H1 (cell line): ENCODE results near the gene TTC3. TPM values are rescaled to one million over a fixed set of nuclear protein-coding genes. Genes with fewer than 3 reads are reported as not detected.

Source experiments
- CTCF ChIA-PET: fragments of 300-600 bp; sonication (Branson Sonifier 250); formaldehyde crosslinking; loops from one replicate; lab custom pipeline; 2021; ENCODE audit not compliant: partially characterized antibody; lab: Charles Lee
- POLR2A ChIA-PET: fragments of 300-600 bp; sonication (Branson Sonifier 250); formaldehyde crosslinking; loops from one replicate; lab custom pipeline; 2021; ENCODE audit warnings: inconsistent platforms; ENCODE audit not compliant: partially characterized antibody; lab: Charles Lee
- DNase-seq, 2 experiments: peaks; one replicate each; pipeline versions ENCODE4 v3.0.0 to v3.0.0-alpha.2; 2010 to 2022; ENCODE audit warnings: low spot score in 2 of 2, low read depth in 1 of 2, mixed read lengths in 1 of 2
- FAIRE-seq: peaks from 2 replicates; lab custom pipeline; 2011; peaks lifted over from hg19 to GRCh38; lab: Jason Lieb, UNC
- H2AFZ ChIP-seq: 2 replicates; pipeline ENCODE4 v1.8.1; 2012; ENCODE audit warnings: low read length, inconsistent platforms
- H2AK5ac ChIP-seq: 2 replicates; pipeline ENCODE4 v1.6.1; 2013; ENCODE audit warnings: low read depth, low read length
- H2BK120ac ChIP-seq: replicated peaks from 2 replicates; pipeline ENCODE3; 2013; ENCODE audit warnings: low read depth, low read length, inconsistent platforms
- H2BK12ac ChIP-seq: 2 replicates; pipeline ENCODE4 v1.6.1; 2013; ENCODE audit warnings: low read depth, low read length
- H2BK15ac ChIP-seq: 2 replicates; pipeline ENCODE4 v1.6.1; 2013; ENCODE audit warnings: low read length
- H2BK20ac ChIP-seq: 2 replicates; pipeline ENCODE4 v1.6.1; 2013; ENCODE audit warnings: low read length
- H2BK5ac ChIP-seq: 2 replicates; pipeline ENCODE4 v1.6.1; 2013; ENCODE audit warnings: low read depth, low read length
- H3K14ac ChIP-seq: 2 replicates; pipeline ENCODE4 v1.6.1; 2013; ENCODE audit warnings: inconsistent platforms; ENCODE audit not compliant: insufficient read length
- H3K18ac ChIP-seq: 2 replicates; pipeline ENCODE4 v1.6.1; 2013; ENCODE audit warnings: low read length; ENCODE audit errors: extremely low read depth
- H3K23ac ChIP-seq: 2 replicates; pipeline ENCODE4 v1.6.1; 2013; ENCODE audit warnings: inconsistent platforms; ENCODE audit not compliant: insufficient read length
- H3K23me2 ChIP-seq: 2 replicates; pipeline ENCODE4 v1.6.1; 2013; ENCODE audit warnings: low read depth, low read length
- H3K27ac ChIP-seq: 2 replicates; pipeline ENCODE4 v1.6.1; 2011; ENCODE audit warnings: low read depth, low read length, inconsistent platforms
- H3K27me3 ChIP-seq, 4 experiments: replicated peaks in 1 of 4; 1 replicate in 1 of 4; 2 replicates in 3 of 4; pipeline versions ENCODE4 v1.6.1 to v1.8.1; 2011 to 2013; ENCODE audit warnings: low read length in 3 of 4, mild to moderate bottlenecking in 3 of 4, inconsistent platforms in 2 of 4, mixed read lengths in 2 of 4, moderate library complexity in 1 of 4; ENCODE audit not compliant: control insufficient read depth in 3 of 4, insufficient read depth in 3 of 4; ENCODE audit errors: extremely low read depth in 1 of 4
- H3K36me3 ChIP-seq, 4 experiments: 2 replicates each; pipeline versions ENCODE4 v1.6.1 to v1.8.1; 2011 to 2013; ENCODE audit warnings: mild to moderate bottlenecking in 4 of 4, low read length in 3 of 4, moderate library complexity in 2 of 4, control low read depth in 1 of 4, inconsistent platforms in 1 of 4; ENCODE audit not compliant: insufficient read depth in 4 of 4, control insufficient read depth in 2 of 4
- H3K4ac ChIP-seq: replicated peaks from 2 replicates; pipeline ENCODE3; 2013; ENCODE audit warnings: low read length, low read depth, mixed read lengths, inconsistent platforms; ENCODE audit not compliant: insufficient read length
- H3K4me1 ChIP-seq, 4 experiments: replicated peaks in 1 of 4; 1 replicate in 1 of 4; 2 replicates in 3 of 4; pipeline versions ENCODE4 v1.6.1 to v1.8.1; 2011 to 2013; ENCODE audit warnings: low read length in 3 of 4, inconsistent platforms in 2 of 4, mixed read lengths in 1 of 4; ENCODE audit not compliant: insufficient read depth in 4 of 4, control insufficient read depth in 3 of 4
- H3K4me2 ChIP-seq, 2 experiments: 2 replicates each; pipeline versions ENCODE4 v1.6.1 to v1.8.1; 2011 to 2013; ENCODE audit warnings: low read depth in 2 of 2, low read length in 2 of 2, control low read depth in 1 of 2, inconsistent platforms in 1 of 2, mild to moderate bottlenecking in 1 of 2; ENCODE audit not compliant: insufficient read depth in 1 of 2
- H3K4me3 ChIP-seq, 4 experiments: fragments of 200-600, 300-600 bp in 1 of 4; sonication (generic), shearing (Covaris generic), sonication (Bioruptor Twin) in 1 of 4; 2 replicates each; pipeline versions ENCODE4 v1.5.1 to v1.8.1; 2011 to 2016; ENCODE audit warnings: low read length in 4 of 4, low read depth in 3 of 4, control low read depth in 2 of 4, inconsistent platforms in 2 of 4, mild to moderate bottlenecking in 2 of 4, mixed read lengths in 1 of 4, moderate library complexity in 1 of 4; ENCODE audit not compliant: insufficient read depth in 2 of 4; ENCODE audit errors: extremely low read depth in 1 of 4
- H3K56ac ChIP-seq: replicated peaks from 2 replicates; pipeline ENCODE3; 2013; ENCODE audit warnings: low read depth, mild to moderate bottlenecking, mixed read lengths, low read length, inconsistent platforms; ENCODE audit not compliant: insufficient read length
- H3K79me1 ChIP-seq: 2 replicates; pipeline ENCODE4 v1.6.1; 2013; ENCODE audit warnings: low read depth, low read length, control low read depth
- H3K79me2 ChIP-seq, 2 experiments: 2 replicates each; pipeline versions ENCODE4 v1.6.1 to v1.8.1; 2012 to 2013; ENCODE audit warnings: low read length in 2 of 2, mild to moderate bottlenecking in 2 of 2, inconsistent platforms in 1 of 2; ENCODE audit not compliant: insufficient read depth in 2 of 2, control insufficient read depth in 1 of 2
- H3K9ac ChIP-seq, 4 experiments: replicated peaks in 1 of 4; 1 replicate in 1 of 4; 2 replicates in 3 of 4; pipeline versions ENCODE4 v1.6.1 to v1.8.1; 2011 to 2013; ENCODE audit warnings: low read depth in 3 of 4, low read length in 3 of 4, control low read depth in 2 of 4, mild to moderate bottlenecking in 2 of 4, moderate library complexity in 2 of 4, inconsistent platforms in 1 of 4; ENCODE audit errors: extremely low read depth in 1 of 4
- H3K9me3 ChIP-seq, 2 experiments: 2 replicates each; pipeline versions ENCODE4 v1.6.1 to v1.8.1; 2012 to 2013; ENCODE audit warnings: mild to moderate bottlenecking in 2 of 2, moderate library complexity in 2 of 2, control low read depth in 1 of 2, inconsistent platforms in 1 of 2, low read depth in 1 of 2, low read length in 1 of 2, mixed read lengths in 1 of 2; ENCODE audit not compliant: insufficient read depth in 2 of 2
- H4K20me1 ChIP-seq, 2 experiments: replicated peaks in 1 of 2; 2 replicates each; pipeline versions ENCODE3 to v1.8.1; 2011 to 2013; ENCODE audit warnings: inconsistent platforms in 2 of 2, low read length in 2 of 2, mild to moderate bottlenecking in 1 of 2; ENCODE audit not compliant: insufficient read depth in 2 of 2, control insufficient read depth in 1 of 2
- H4K5ac ChIP-seq: 2 replicates; pipeline ENCODE4 v1.6.1; 2013; ENCODE audit warnings: low read length, low read depth, mixed read lengths, inconsistent platforms; ENCODE audit not compliant: insufficient read length
- H4K8ac ChIP-seq: 2 replicates; pipeline ENCODE4 v1.8.0; 2013; ENCODE audit warnings: mild to moderate bottlenecking, moderate library complexity, low read length, inconsistent platforms; ENCODE audit not compliant: insufficient read depth; ENCODE audit errors: extremely low read depth
- H4K91ac ChIP-seq: replicated peaks from 2 replicates; pipeline ENCODE3; 2013; ENCODE audit warnings: low read length, mixed read lengths, inconsistent platforms; ENCODE audit not compliant: insufficient read length
- RAD21 ChIP-seq, 2 experiments: IDR thresholded peaks in 1 of 2; conservative IDR thresholded peaks in 1 of 2; 2 replicates each; pipeline ENCODE4 v1.6.1; 2011; ENCODE audit warnings: low read depth in 2 of 2, low read length in 2 of 2, improper control_type of control experiment in 1 of 2, inconsistent platforms in 1 of 2, mild to moderate bottlenecking in 1 of 2, moderate library complexity in 1 of 2
- SP1 ChIP-seq: IDR thresholded peaks from 2 replicates; pipeline ENCODE4 v1.6.1; 2011; ENCODE audit warnings: low read depth, low read length
- WGBS, 2 experiments: shearing (Covaris generic) in 1 of 2; methylation state at CpG; one replicate each; pipeline versions ENCODE4 v1.1.6 to v1.1.7; 2013 to 2015; ENCODE audit warnings: low lambda C conversion rate in 2 of 2, mixed read lengths in 2 of 2, inconsistent platforms in 1 of 2, low coverage in 1 of 2, missing lambda C conversion rate in 1 of 2; ENCODE audit not compliant: insufficient replicate concordance in 2 of 2, insufficient coverage in 1 of 2, insufficient read length in 1 of 2; ENCODE audit errors: extremely low coverage in 1 of 2, missing lambda C conversion rate in 1 of 2; 5-methylcytosine and 5-hydroxymethylcytosine counted together
- polyA plus RNA-seq, 7 experiments: library from polyadenylated mRNA; depleted of rRNA in 3 of 7; stranded (reverse) in 5 of 7; unstranded in 2 of 7; fragments of >200 nt in 5 of 7; fragments of 200-250 nt in 2 of 7; gene quantifications; 1 replicate in 5 of 7; 2 replicates in 1 of 7; 4 replicates in 1 of 7; pipeline versions ENCODE4 v1.2.1 to v1.2.3, GENCODE V29; 2011 to 2013; ENCODE audit warnings: missing spikeins in 2 of 7, mixed read lengths in 2 of 7
- total RNA-seq: library from RNA; stranded (reverse); fragmentation: NEBNext Ultra II Directional; extraction: Animal tissue kit (Norgen Biotek cat#: 25700); gene quantifications from 2 replicates; pipeline ENCODE4 v1.2.1, GENCODE V29; 2021

TTC3 gene
- total and polyA plus RNA-seq, 2 of the 8 experiments (the other 6 are each of a cell fraction or from before 2014, with no cell fraction given): 11.0 to 36.2 TPM

DNA sequence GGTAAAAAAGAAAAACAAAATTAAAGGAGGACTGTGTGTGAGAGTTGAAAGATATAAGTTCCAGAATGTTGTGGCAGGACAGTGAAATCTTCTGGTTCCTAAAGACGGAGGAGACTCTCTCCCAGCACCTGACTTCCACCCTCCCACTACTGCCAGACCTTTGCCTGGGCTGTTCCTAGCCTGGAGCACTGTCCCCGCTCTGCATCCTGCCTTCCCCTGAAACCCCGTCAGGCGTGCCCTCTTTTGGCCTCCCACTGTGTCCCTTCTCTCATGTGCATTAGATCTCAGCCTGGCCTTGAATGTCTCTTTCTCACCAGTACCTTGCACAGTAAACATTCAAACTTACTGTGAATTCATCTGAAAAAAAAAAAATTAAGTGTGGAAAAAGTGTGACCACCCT lies 120.0 kb downstream of the TTC3 start:
- H3K79me2 ChIP-seq: no peaks in the 10 kb centered on the region
- H3K9me3 ChIP-seq: no peaks in the 10 kb centered on the region
- POLR2A ChIA-PET: no interaction called here
- H4K8ac ChIP-seq: no peak overlapping the region
- no peaks in the 10 kb centered on the region for H3K27me3 ChIP-seq
- H2BK12ac ChIP-seq: no peak overlapping the region
- H3K4me2 ChIP-seq: no peak overlapping the region
- H3K79me1 ChIP-seq: no peaks in the 10 kb centered on the region
- H3K4ac ChIP-seq: no peak overlapping the region
- H2AFZ ChIP-seq: no peak overlapping the region
- no peak overlapping the region for H2AK5ac ChIP-seq
- no peaks in the 10 kb centered on the region; the same call in 1 of the 2 replicates for H3K23me2 ChIP-seq
- H3K4me1 ChIP-seq: peaks cover 0 to 8% (median 0%) of the 10 kb centered on the region in 4 experiments; a peak in 3 of 7 replicates
- CTCF ChIA-PET: interaction anchor here (0.6 to 0.8 kb wide), 3 partner anchors 8 to 1868 kb away, joined by 3 read pairs; no protein-coding TSS in a partner anchor
- FAIRE-seq (no peak), DNase-seq (peak in 1 of 2 experiments; percentile 17)
- H2BK20ac ChIP-seq: no peak overlapping the region
- H2BK120ac ChIP-seq: no peak overlapping the region
- no peak overlapping the region for H2BK5ac ChIP-seq
- no peak overlapping the region for H3K23ac ChIP-seq
- H4K91ac ChIP-seq: no peak overlapping the region
- no peak overlapping the region for H2BK15ac ChIP-seq
- WGBS, 2 experiments: 30% methylated on average over 4 of the region's 4 CpGs; no CpG with 5 or more reads in 1 of the 2 experiments
- no peak overlapping the region for H3K56ac ChIP-seq
- H3K14ac ChIP-seq: no peak overlapping the region
- H4K5ac ChIP-seq: no peak overlapping the region
- no peak overlapping the region for H3K4me3 ChIP-seq
- TF ChIP-seq SP1 (no peak), RAD21 (IDR thresholded peaks at IDR 0.05 in 1 of 2, conservative IDR thresholded peaks at IDR 0.05 in 1 of 2; ENCODE audit: low read depth in 2 of 2, low read length in 2 of 2) (peak; percentile 23 to 27)
- H3K9ac ChIP-seq: no peak overlapping the region
- H3K18ac ChIP-seq: no peak overlapping the region
- H3K36me3 ChIP-seq: peaks cover 0 to 5% (median under 1%) of the 10 kb centered on the region in 4 experiments; a peak in 3 of 8 replicates
- H3K27ac ChIP-seq: no peak overlapping the region
- H4K20me1 ChIP-seq: no peaks in the 10 kb centered on the region
